ENCODE measurements around the gene ATP6V0E2.

DNA sequence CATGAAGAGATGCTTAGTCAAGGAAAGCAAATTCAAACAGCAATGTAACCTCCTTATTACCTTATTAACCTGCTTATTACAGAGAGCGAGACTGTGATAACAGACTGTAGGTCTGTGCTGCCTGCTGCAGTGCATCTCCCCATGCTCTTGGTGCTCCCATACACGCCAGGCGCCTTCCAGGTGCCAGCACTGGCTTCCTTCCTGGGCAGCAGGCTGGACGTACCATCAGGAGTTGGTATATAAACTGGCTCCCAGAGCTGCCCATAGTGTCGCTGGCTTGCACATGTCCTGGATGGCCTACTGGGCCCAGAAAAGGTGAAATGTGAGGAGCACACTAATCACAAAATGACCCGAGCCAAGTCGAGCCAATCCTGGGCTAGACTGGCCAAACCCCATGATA lies 13.5 kb downstream of the ATP6V0E2 start:
- no peak for TF ChIP-seq POLR2AphosphoS5 (IDR thresholded peaks at IDR 0.05)
- TF ChIP-seq, protein P1, sequence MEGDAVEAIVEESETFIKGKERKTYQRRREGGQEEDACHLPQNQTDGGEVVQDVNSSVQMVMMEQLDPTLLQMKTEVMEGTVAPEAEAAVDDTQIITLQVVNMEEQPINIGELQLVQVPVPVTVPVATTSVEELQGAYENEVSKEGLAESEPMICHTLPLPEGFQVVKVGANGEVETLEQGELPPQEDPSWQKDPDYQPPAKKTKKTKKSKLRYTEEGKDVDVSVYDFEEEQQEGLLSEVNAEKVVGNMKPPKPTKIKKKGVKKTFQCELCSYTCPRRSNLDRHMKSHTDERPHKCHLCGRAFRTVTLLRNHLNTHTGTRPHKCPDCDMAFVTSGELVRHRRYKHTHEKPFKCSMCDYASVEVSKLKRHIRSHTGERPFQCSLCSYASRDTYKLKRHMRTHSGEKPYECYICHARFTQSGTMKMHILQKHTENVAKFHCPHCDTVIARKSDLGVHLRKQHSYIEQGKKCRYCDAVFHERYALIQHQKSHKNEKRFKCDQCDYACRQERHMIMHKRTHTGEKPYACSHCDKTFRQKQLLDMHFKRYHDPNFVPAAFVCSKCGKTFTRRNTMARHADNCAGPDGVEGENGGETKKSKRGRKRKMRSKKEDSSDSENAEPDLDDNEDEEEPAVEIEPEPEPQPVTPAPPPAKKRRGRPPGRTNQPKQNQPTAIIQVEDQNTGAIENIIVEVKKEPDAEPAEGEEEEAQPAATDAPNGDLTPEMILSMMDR (IDR thresholded peaks at IDR 0.05): no peak
- TF ChIP-seq POLR2A (IDR thresholded peaks at IDR 0.05): no peak

Measured in gastroesophageal sphincter (tissue), 3 donors.